ENCODE data around the gene SPIB. TPM values are rescaled to one million over a fixed set of nuclear protein-coding genes. Genes with fewer than 3 reads are reported as not detected.
A peak's percentile ranks its signal among the peaks of the same experiment; 100 is the strongest.

The SPIB gene
- total and polyA plus RNA-seq, 11 donors = 0.10 to 0.53 (median 0.16) TPM; not detected in 8

DNA sequence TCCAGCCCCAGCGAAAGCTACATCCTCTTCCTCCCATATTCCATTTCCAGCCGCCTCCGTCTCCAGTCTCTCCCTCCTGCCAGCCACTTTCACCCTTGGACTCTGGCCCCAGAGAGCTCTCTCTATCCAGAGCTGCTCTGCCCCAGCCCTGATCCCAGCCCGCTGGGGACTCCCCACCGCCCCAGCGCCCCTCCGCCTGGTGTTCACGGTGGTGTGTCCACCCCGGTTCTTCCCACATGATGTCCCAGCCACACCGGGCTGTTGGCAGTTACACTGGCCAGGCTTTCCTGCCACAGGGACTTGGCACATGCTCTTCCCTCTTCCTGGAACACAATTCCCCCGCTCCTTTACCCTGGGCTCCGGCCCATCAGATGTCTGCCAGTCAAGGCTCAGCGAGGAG, 46.3 kb downstream of the SPIB start:
- ATAC-seq (no peak), DNase-seq (peak in 1 of 5 donors; percentile 2)
- WGBS, 4 donors = 82 to 89% (median 85%) methylated on average over 11 to 13 of the region's 13 CpGs
- TF ChIP-seq, protein P1, sequence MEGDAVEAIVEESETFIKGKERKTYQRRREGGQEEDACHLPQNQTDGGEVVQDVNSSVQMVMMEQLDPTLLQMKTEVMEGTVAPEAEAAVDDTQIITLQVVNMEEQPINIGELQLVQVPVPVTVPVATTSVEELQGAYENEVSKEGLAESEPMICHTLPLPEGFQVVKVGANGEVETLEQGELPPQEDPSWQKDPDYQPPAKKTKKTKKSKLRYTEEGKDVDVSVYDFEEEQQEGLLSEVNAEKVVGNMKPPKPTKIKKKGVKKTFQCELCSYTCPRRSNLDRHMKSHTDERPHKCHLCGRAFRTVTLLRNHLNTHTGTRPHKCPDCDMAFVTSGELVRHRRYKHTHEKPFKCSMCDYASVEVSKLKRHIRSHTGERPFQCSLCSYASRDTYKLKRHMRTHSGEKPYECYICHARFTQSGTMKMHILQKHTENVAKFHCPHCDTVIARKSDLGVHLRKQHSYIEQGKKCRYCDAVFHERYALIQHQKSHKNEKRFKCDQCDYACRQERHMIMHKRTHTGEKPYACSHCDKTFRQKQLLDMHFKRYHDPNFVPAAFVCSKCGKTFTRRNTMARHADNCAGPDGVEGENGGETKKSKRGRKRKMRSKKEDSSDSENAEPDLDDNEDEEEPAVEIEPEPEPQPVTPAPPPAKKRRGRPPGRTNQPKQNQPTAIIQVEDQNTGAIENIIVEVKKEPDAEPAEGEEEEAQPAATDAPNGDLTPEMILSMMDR (IDR thresholded peaks at IDR 0.05) = no peak
- TF ChIP-seq POLR2A (IDR thresholded peaks at IDR 0.05) = no peak
- no peaks in the 10 kb centered on the region for H3K36me3 ChIP-seq
- H3K27me3 ChIP-seq = peaks cover 0 to 23% (median 4%) of the 10 kb centered on the region in 9 donors
- intact Hi-C loops (cut with DNase I) = loop anchor here in 3 of 10 donors (5.0 kb wide), 1 partner anchor 98 kb away; the partner anchor contains the start of gene NAPSA (in 3 of the 3)
- no peaks in the 10 kb centered on the region for H3K9me3 ChIP-seq
- no peak overlapping the region for H3K27ac ChIP-seq
- H3K4me1 ChIP-seq = no peaks in the 10 kb centered on the region
- no peak overlapping the region for H3K4me3 ChIP-seq

DNA sequence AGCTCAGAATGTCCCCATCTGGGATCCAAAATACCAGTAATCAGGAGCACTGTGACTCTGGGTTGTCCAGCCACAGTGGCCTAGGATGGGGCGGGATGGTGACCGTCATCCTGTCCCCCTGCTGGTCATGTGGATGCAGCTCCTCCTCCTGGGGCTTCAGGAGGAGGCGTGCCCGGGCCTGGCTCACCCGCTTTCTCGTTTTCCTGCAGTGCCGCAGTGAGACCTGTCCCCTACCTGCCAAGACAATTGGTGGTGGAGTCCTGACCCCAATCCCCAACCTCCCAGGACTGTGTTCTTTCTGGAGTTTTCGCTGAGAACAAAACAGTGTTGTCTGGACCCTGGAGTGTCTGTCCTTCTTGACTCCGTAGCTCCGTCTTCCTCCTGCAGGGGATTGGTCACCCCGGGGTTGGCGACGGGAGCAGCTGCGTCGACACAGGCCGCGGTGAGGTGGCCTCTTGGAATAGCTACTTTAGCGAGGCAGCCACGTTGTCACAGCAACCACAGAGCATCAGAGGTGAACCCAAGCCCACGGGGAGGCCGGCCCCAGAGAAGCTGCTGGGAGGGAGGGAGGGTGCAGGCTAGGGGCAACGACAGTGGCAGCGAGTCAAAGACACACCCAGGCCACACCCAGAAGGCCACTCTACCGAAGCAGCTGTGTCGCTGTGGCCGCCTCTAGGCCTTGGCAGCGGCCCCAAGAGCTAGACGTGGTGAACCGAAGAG, 47.4 kb downstream of the SPIB start:
- TF ChIP-seq, protein P1 (IDR thresholded peaks at IDR 0.05) = peak in 2 of 12 donors; percentile 11 to 27
- no peak for TF ChIP-seq POLR2A (IDR thresholded peaks at IDR 0.05)
- H3K27me3 ChIP-seq = peaks cover 0 to 16% (median 0%) of the 10 kb centered on the region in 9 donors
- H3K36me3 ChIP-seq = no peaks in the 10 kb centered on the region
- no peak overlapping the region for H3K4me3 ChIP-seq
- ATAC-seq (no peak), DNase-seq (peak in 1 of 5 donors; percentile 20)
- intact Hi-C loops (cut with DNase I) = no loop called here
- 47 to 58% (median 54%) methylated on average over 26 to 29 of the region's 29 CpGs for WGBS, 4 donors
- H3K27ac ChIP-seq = no peak overlapping the region
- H3K4me1 ChIP-seq = no peaks in the 10 kb centered on the region
- H3K9me3 ChIP-seq = no peaks in the 10 kb centered on the region

DNA sequence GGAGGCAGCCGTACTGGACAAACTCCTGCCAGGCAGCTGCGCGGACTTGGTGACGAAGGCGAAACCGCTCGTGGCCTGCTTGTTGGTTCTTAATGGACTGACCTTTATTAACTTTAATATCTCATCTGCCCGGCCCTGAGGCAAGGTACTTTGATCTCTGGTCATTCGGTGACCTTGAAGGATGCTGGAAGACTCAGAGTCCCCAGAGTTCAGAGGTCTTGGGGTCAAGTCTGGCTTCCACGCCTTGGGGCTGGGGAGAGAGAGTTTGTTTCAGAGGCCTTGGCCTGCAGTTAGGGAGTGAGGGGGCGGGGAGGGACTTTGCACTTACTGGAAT, 47.9 kb downstream of the SPIB start:
- Histone ChIP-seq H3K4me1 (no peaks in the 10 kb centered on the region), H3K27me3 (peaks cover 0 to 11% (median 0%) of the 10 kb centered on the region in 9 donors), H3K27ac (no peak overlapping the region), H3K36me3 (no peaks in the 10 kb centered on the region), H3K9me3 (no peaks in the 10 kb centered on the region), H3K4me3 (no peak overlapping the region)
- TF ChIP-seq, protein P1 (IDR thresholded peaks at IDR 0.05) = no peak
- TF ChIP-seq POLR2A (IDR thresholded peaks at IDR 0.05) = no peak
- no peak for DNase-seq
- intact Hi-C loops (cut with DNase I) = no loop called here
- no peak for ATAC-seq
- WGBS, 4 donors = 83 to 92% (median 85%) methylated on average over 10 to 11 of the region's 11 CpGs

DNA sequence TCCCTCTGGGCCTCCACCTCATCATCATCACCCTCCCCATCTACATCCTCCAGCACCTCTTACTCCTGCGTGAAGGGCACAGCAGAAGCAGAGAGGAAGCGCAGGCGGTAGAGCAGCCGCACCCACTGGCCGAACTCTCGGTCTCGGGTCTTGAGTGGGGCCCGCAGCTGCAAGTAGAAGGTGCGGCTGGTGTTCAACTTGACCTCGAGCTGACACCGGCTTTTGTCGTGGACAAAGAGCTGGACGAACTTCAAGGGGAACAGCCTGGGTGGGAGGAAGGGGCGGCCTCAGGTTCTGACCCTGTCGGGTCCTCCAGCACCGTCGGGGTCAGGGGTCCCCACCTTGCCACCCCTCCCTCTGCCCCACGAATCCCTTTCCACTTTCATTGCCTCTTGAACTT, 48.8 kb downstream of the SPIB start:
- no peak for TF ChIP-seq POLR2A (IDR thresholded peaks at IDR 0.05)
- TF ChIP-seq, protein P1 (IDR thresholded peaks at IDR 0.05) = no peak
- DNase-seq = no peak
- Histone ChIP-seq H3K4me3 (no peak overlapping the region), H3K36me3 (no peaks in the 10 kb centered on the region), H3K4me1 (no peaks in the 10 kb centered on the region), H3K27me3 (peaks cover 0 to 8% (median 0%) of the 10 kb centered on the region in 9 donors), H3K27ac (no peak overlapping the region), H3K9me3 (no peaks in the 10 kb centered on the region)
- 63 to 77% (median 76%) methylated on average over 18 of the region's 18 CpGs for WGBS, 4 donors
- no peak for ATAC-seq
- intact Hi-C loops (cut with DNase I) = no loop called here

Measured in heart left ventricle (tissue), 16 donors.